HCT116 (cell line): Measurements from ENCODE around the gene THSD8. TPM values are rescaled to one million over a fixed set of nuclear protein-coding genes. Genes with fewer than 3 reads are reported as not detected.
A peak's percentile ranks its signal among the peaks of the same experiment; 100 is the strongest.

Source experiments
- ATAC-seq: fragments of 200-7000 bp; cut with Tn5 transposase; 2 replicates; pipeline ENCODE4 v1.9.1; 2020; ENCODE audit warnings: mild to moderate bottlenecking, moderate library complexity
- BruUV-seq: library from RNA; stranded (reverse); fragments of 400-500 nt; replicated peaks from 2 replicates; lab custom pipeline; 2021; lab: Mats Ljungman, UMichigan
- CTCF ChIA-PET: fragments of 300-600 bp; sonication (Branson Sonifier 250); formaldehyde crosslinking; loops from one replicate; lab custom pipeline; 2021; ENCODE audit warnings: antibody characterized with exemption; lab: Charles Lee
- POLR2A ChIA-PET: fragments of 300-600, 350-600 bp; sonication (Branson Sonifier 250); formaldehyde crosslinking; loops from one replicate; lab custom pipeline; 2021; ENCODE audit warnings: antibody characterized with exemption; lab: Charles Lee
- RAD21 ChIA-PET, 2 experiments: fragments of 300-600 bp; sonication (Branson Sonifier 250); formaldehyde crosslinking; loops; one replicate each; lab custom pipeline; 2023; ENCODE audit warnings: low total read pairs in 2 of 2; ENCODE audit not compliant: uncharacterized antibody in 2 of 2, unreplicated experiment in 2 of 2, low non-redundant PET in 1 of 2; lab: Charles Lee
- DNase-seq: peaks from one replicate; pipeline ENCODE4 v3.0.0-alpha.2; 2010; ENCODE audit warnings: low read depth, low spot score
- H2AFZ ChIP-seq: fragments of 200-600 bp; shearing (Covaris generic), sonication (generic); 2 replicates; pipeline ENCODE4 v1.6.1; 2017; ENCODE audit warnings: low read depth, mixed run types, mixed read lengths, antibody characterized with exemption, low read length; ENCODE audit not compliant: poor library complexity, severe bottlenecking
- H3K27ac ChIP-seq: 2 replicates; pipeline ENCODE4 v1.5.1; 2012; ENCODE audit warnings: low read depth, low read length
- H3K27me3 ChIP-seq: fragments of 200-600 bp; sonication (generic); 2 replicates; pipeline ENCODE4 v1.6.1; 2016; ENCODE audit warnings: mixed run types, low read length, mixed read lengths; ENCODE audit not compliant: insufficient read depth
- H3K36me3 ChIP-seq, 2 experiments: fragments of 200-500 bp in 1 of 2; fragments of 200-600 bp in 1 of 2; sonication (Bioruptor generic) in 1 of 2; sonication (generic) in 1 of 2; 2 replicates each; pipeline versions ENCODE4 v1.5.1 to v1.6.1; 2014 to 2016; ENCODE audit warnings: low read length in 2 of 2, inconsistent platforms in 1 of 2, mixed read lengths in 1 of 2, mixed run types in 1 of 2; ENCODE audit not compliant: insufficient read depth in 2 of 2, control insufficient read depth in 1 of 2
- H3K4me1 ChIP-seq, 2 experiments: fragments of 200-600 bp in 1 of 2; sonication (generic) in 1 of 2; 2 replicates each; pipeline versions ENCODE4 v1.5.1 to v1.6.1; 2012 to 2017; ENCODE audit warnings: low read length in 2 of 2, inconsistent platforms in 1 of 2, mild to moderate bottlenecking in 1 of 2, mixed read lengths in 1 of 2, mixed run types in 1 of 2, moderate library complexity in 1 of 2; ENCODE audit not compliant: insufficient read depth in 2 of 2, control insufficient read depth in 1 of 2
- H3K4me2 ChIP-seq: fragments of 200-600 bp; sonication (generic); 2 replicates; pipeline ENCODE4 v1.6.1; 2017; ENCODE audit warnings: mixed run types, low read length, mixed read lengths
- H3K4me3 ChIP-seq, 2 experiments: fragments of 200-600 bp in 1 of 2; sonication (generic) in 1 of 2; replicated peaks in 1 of 2; 2 replicates each; pipeline ENCODE4 v1.5.1; 2011 to 2016; ENCODE audit warnings: low read length in 2 of 2, control low read depth in 1 of 2, low read depth in 1 of 2, mild to moderate bottlenecking in 1 of 2, mixed read lengths in 1 of 2, mixed run types in 1 of 2
- H3K79me2 ChIP-seq: fragments of 200-600 bp; sonication (generic); 2 replicates; pipeline ENCODE4 v1.6.1; 2017; ENCODE audit warnings: mild to moderate bottlenecking, mixed run types, low read length, moderate library complexity, mixed read lengths; ENCODE audit not compliant: insufficient read depth
- H3K9ac ChIP-seq: fragments of 200-600 bp; sonication (generic); 2 replicates; pipeline ENCODE4 v1.6.1; 2016; ENCODE audit warnings: low read length, mixed read lengths
- H3K9me2 ChIP-seq: fragments of 200-600 bp; sonication (generic), shearing (Covaris generic); 2 replicates; pipeline ENCODE4 v1.6.1; 2017; ENCODE audit warnings: mixed run types, mild to moderate bottlenecking, moderate library complexity; ENCODE audit not compliant: insufficient read depth
- H3K9me3 ChIP-seq, 2 experiments: fragments of 200-500 bp in 1 of 2; fragments of 200-600 bp in 1 of 2; sonication (Bioruptor generic) in 1 of 2; sonication (generic) in 1 of 2; 2 replicates each; pipeline ENCODE4 v1.6.1; 2014 to 2017; ENCODE audit warnings: low read length in 2 of 2, mixed read lengths in 2 of 2, inconsistent platforms in 1 of 2, low read depth in 1 of 2, mild to moderate bottlenecking in 1 of 2, mixed run types in 1 of 2, moderate library complexity in 1 of 2; ENCODE audit not compliant: control insufficient read depth in 1 of 2, insufficient read depth in 1 of 2
- H4K20me1 ChIP-seq: fragments of 200-600 bp; sonication (generic), shearing (Covaris generic); 2 replicates; pipeline ENCODE4 v1.6.1; 2017; ENCODE audit warnings: mixed run types, mild to moderate bottlenecking, moderate library complexity; ENCODE audit not compliant: insufficient read depth
- CBX3 ChIP-seq: IDR thresholded peaks from 2 replicates; pipeline ENCODE4 v1.6.1; 2012; ENCODE audit warnings: low read depth
- FOSL1 ChIP-seq: IDR thresholded peaks from 2 replicates; pipeline ENCODE4 v1.6.1; 2012; ENCODE audit warnings: low read depth
- POLR2A ChIP-seq: IDR thresholded peaks from 2 replicates; pipeline ENCODE4 v1.7.0; 2011; ENCODE audit warnings: borderline replicate concordance; ENCODE audit not compliant: insufficient read depth, insufficient read length; ENCODE audit errors: extremely low read depth
- POLR2AphosphoS5 ChIP-seq: IDR thresholded peaks from 2 replicates; pipeline ENCODE4 v1.6.1; 2011; ENCODE audit warnings: mild to moderate bottlenecking, low read depth, low read length, moderate library complexity
- SP1 ChIP-seq: IDR thresholded peaks from 2 replicates; pipeline ENCODE4 v1.6.1; 2012; ENCODE audit warnings: low read depth
- TCF7L2 ChIP-seq: IDR thresholded peaks from 2 replicates; pipeline ENCODE4 v1.7.0; 2011; ENCODE audit warnings: borderline replicate concordance, inconsistent platforms; ENCODE audit not compliant: insufficient read depth, insufficient read length; ENCODE audit errors: extremely low read depth
- YY1 ChIP-seq: IDR thresholded peaks from 2 replicates; pipeline ENCODE4 v1.6.1; 2011; ENCODE audit warnings: low read length, low read depth, moderate library complexity, mild to moderate bottlenecking; ENCODE audit not compliant: insufficient replicate concordance; ENCODE audit errors: extremely low read depth
- ZFX ChIP-seq: fragments of 450-650 bp; IDR thresholded peaks from 2 replicates; pipeline ENCODE4 v1.6.1; 2017
- ZNF274 ChIP-seq: fragments of 200-500 bp; sonication (Bioruptor generic); IDR thresholded peaks from 2 replicates; pipeline ENCODE4 v1.6.1; 2014; ENCODE audit warnings: mild to moderate bottlenecking, low read depth, low read length, inconsistent platforms
- intact Hi-C: fragments of 100-400 bp; cut with micrococcal nuclease; formaldehyde crosslinking; loops from 2 replicates; pipeline ENCODE4 v1.10.0; 2022
- total RNA-seq: library from RNA; stranded (reverse); gene quantifications from one replicate; pipeline ENCODE4 v1.2.1, GENCODE V29; 2021; ENCODE audit not compliant: unreplicated experiment
- TF ChIP-seq, protein P1 (sequence below): IDR thresholded peaks from 2 replicates; pipeline ENCODE4 v1.6.1; 2011; ENCODE audit warnings: mild to moderate bottlenecking, low read length, moderate library complexity; ENCODE audit not compliant: insufficient replicate concordance; ENCODE audit errors: extremely low read depth
- TF ChIP-seq, protein P2 (sequence below): IDR thresholded peaks from 2 replicates; pipeline ENCODE4 v1.6.1; 2012; ENCODE audit warnings: low read depth
- TF ChIP-seq, protein P3 (sequence below): IDR thresholded peaks from 2 replicates; pipeline ENCODE4 v1.6.1; 2012

THSD8 gene
- total RNA-seq, 1 experiment from 2014 or later, result 33.3 TPM

DNA sequence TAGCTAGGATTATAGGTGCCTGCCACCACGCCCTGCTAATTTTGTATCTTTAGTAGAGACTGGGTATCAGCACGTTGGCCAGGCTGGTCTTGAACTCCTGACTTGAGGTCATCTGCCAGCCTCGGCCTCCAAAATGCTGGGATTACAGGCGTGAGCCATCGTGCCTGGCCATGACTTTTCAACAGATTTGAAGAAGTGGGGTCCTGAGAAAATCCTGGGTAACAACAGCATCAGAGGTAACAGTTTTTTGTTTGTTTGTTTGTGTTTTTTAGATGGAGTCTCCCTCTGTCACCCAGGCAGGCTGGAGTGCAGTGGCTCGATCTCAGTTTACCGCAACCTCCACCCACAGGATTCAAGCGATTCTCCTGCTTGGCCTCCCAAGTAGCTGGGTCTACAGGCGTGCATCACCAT lies 6.9 kb upstream of the THSD8 start:
- H3K4me2 ChIP-seq, result peak overlapping the region; percentile 99
- no peaks in the 10 kb centered on the region for H3K27me3 ChIP-seq
- intact Hi-C loops, result no loop called here
- no TSS peak for BruUV-seq
- peak overlapping the region; percentile 96 for H3K27ac ChIP-seq
- ATAC-seq, result no peak
- no peaks in the 10 kb centered on the region for H3K9me3 ChIP-seq
- DNase-seq, result no peak
- no peak overlapping the region for H3K4me3 ChIP-seq
- no peaks in the 10 kb centered on the region for H4K20me1 ChIP-seq
- H3K79me2 ChIP-seq, result peaks cover 26% of the 10 kb centered on the region
- H3K9me2 ChIP-seq, result no peaks in the 10 kb centered on the region
- peaks cover 32 to 71% of the 10 kb centered on the region in 2 experiments for H3K4me1 ChIP-seq
- peak overlapping the region; percentile 93; the same call in 1 of the 2 replicates for H3K9ac ChIP-seq
- peaks cover 4 to 10% of the 10 kb centered on the region in 2 experiments; a peak in 3 of 4 replicates for H3K36me3 ChIP-seq
- no peak for TF ChIP-seq FOSL1
- no peak for TF ChIP-seq SP1
- TF ChIP-seq TCF7L2, result no peak
- TF ChIP-seq, protein P1, sequence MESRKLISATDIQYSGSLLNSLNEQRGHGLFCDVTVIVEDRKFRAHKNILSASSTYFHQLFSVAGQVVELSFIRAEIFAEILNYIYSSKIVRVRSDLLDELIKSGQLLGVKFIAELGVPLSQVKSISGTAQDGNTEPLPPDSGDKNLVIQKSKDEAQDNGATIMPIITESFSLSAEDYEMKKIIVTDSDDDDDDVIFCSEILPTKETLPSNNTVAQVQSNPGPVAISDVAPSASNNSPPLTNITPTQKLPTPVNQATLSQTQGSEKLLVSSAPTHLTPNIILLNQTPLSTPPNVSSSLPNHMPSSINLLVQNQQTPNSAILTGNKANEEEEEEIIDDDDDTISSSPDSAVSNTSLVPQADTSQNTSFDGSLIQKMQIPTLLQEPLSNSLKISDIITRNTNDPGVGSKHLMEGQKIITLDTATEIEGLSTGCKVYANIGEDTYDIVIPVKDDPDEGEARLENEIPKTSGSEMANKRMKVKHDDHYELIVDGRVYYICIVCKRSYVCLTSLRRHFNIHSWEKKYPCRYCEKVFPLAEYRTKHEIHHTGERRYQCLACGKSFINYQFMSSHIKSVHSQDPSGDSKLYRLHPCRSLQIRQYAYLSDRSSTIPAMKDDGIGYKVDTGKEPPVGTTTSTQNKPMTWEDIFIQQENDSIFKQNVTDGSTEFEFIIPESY, result no peak
- no peak for TF ChIP-seq ZNF274
- no peak for TF ChIP-seq POLR2A
- no peak for TF ChIP-seq CBX3
- TF ChIP-seq YY1, result no peak
- TF ChIP-seq ZFX, result no peak
- TF ChIP-seq, protein P2, sequence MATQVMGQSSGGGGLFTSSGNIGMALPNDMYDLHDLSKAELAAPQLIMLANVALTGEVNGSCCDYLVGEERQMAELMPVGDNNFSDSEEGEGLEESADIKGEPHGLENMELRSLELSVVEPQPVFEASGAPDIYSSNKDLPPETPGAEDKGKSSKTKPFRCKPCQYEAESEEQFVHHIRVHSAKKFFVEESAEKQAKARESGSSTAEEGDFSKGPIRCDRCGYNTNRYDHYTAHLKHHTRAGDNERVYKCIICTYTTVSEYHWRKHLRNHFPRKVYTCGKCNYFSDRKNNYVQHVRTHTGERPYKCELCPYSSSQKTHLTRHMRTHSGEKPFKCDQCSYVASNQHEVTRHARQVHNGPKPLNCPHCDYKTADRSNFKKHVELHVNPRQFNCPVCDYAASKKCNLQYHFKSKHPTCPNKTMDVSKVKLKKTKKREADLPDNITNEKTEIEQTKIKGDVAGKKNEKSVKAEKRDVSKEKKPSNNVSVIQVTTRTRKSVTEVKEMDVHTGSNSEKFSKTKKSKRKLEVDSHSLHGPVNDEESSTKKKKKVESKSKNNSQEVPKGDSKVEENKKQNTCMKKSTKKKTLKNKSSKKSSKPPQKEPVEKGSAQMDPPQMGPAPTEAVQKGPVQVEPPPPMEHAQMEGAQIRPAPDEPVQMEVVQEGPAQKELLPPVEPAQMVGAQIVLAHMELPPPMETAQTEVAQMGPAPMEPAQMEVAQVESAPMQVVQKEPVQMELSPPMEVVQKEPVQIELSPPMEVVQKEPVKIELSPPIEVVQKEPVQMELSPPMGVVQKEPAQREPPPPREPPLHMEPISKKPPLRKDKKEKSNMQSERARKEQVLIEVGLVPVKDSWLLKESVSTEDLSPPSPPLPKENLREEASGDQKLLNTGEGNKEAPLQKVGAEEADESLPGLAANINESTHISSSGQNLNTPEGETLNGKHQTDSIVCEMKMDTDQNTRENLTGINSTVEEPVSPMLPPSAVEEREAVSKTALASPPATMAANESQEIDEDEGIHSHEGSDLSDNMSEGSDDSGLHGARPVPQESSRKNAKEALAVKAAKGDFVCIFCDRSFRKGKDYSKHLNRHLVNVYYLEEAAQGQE, result no peak
- TF ChIP-seq, protein P3, sequence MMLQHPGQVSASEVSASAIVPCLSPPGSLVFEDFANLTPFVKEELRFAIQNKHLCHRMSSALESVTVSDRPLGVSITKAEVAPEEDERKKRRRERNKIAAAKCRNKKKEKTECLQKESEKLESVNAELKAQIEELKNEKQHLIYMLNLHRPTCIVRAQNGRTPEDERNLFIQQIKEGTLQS, result no peak
- TF ChIP-seq POLR2AphosphoS5, result no peak
- POLR2A ChIA-PET, result interaction anchor here (0.5 to 6.7 kb wide), 6 partner anchors 8 to 37 kb away, joined by 3 to 172 read pairs (median 5); partner anchors contain the start of gene HOOK2
- RAD21 ChIA-PET, result interaction anchor here (1.6 to 3.4 kb wide), 3 partner anchors 17 to 29 kb away, joined by 11 to 15 read pairs (median 12); no protein-coding TSS in a partner anchor
- CTCF ChIA-PET, result interaction anchor here (1.1 to 6.4 kb wide), 10 partner anchors 18 to 704 kb away, joined by 3 to 123 read pairs (median 6); partner anchors contain the start of genes HOOK2 and TRIR
- no peak overlapping the region for H2AFZ ChIP-seq
